Neuronal stem cell (in vitro differentiated cells): ENCODE results near the gene HAPLN3.
A peak's percentile ranks its signal among the peaks of the same experiment; 100 is the strongest.

Experiments
- DNase-seq: peaks from one replicate; pipeline ENCODE4 v3.0.0-alpha.2; 2013; ENCODE audit warnings: low spot score
- H2AFZ ChIP-seq: one replicate; pipeline ENCODE4 v1.6.1; 2013; ENCODE audit warnings: mild to moderate bottlenecking, low read length, inconsistent platforms
- H2AK5ac ChIP-seq: 2 replicates; pipeline ENCODE4 v1.6.1; 2013; ENCODE audit warnings: low read depth, mild to moderate bottlenecking, inconsistent platforms, low read length, moderate library complexity, mixed read lengths
- H2BK120ac ChIP-seq: 2 replicates; pipeline ENCODE4 v1.6.1; 2013; ENCODE audit warnings: low read depth, mild to moderate bottlenecking, inconsistent platforms, low read length, moderate library complexity, mixed read lengths
- H2BK12ac ChIP-seq: one replicate; pipeline ENCODE4 v1.6.1; 2013; ENCODE audit warnings: low read length, inconsistent platforms
- H2BK15ac ChIP-seq: 2 replicates; pipeline ENCODE4 v1.6.1; 2013; ENCODE audit warnings: mild to moderate bottlenecking, low read length, inconsistent platforms, mixed read lengths
- H2BK5ac ChIP-seq: one replicate; pipeline ENCODE4 v1.6.1; 2013; ENCODE audit warnings: inconsistent platforms, mild to moderate bottlenecking, low read length, moderate library complexity
- H3K14ac ChIP-seq: one replicate; pipeline ENCODE4 v1.6.1; 2013; ENCODE audit warnings: low read length, inconsistent platforms
- H3K18ac ChIP-seq: 2 replicates; pipeline ENCODE4 v1.6.1; 2013; ENCODE audit warnings: low read length, inconsistent platforms
- H3K23ac ChIP-seq: 2 replicates; pipeline ENCODE4 v1.6.1; 2013; ENCODE audit warnings: low read depth, mild to moderate bottlenecking, mixed read lengths, low read length, inconsistent platforms; ENCODE audit not compliant: poor library complexity
- H3K27ac ChIP-seq: replicated peaks from 3 replicates; pipeline ENCODE4 v1.5.1; 2013; ENCODE audit warnings: low read length, inconsistent platforms
- H3K27me3 ChIP-seq, 3 experiments: 2 replicates each; pipeline ENCODE4 v1.6.1; 2013; ENCODE audit warnings: low read length in 3 of 3, mild to moderate bottlenecking in 2 of 3, inconsistent platforms in 1 of 3, low read depth in 1 of 3, mixed read lengths in 1 of 3, moderate library complexity in 1 of 3; ENCODE audit not compliant: control insufficient read depth in 3 of 3, insufficient read depth in 3 of 3
- H3K36me3 ChIP-seq, 2 donors: replicated peaks in 1 of 2; 2 replicates each; pipeline ENCODE4 v1.6.1; 2013; ENCODE audit warnings: low read length in 2 of 2; ENCODE audit not compliant: control insufficient read depth in 2 of 2, insufficient read depth in 2 of 2
- H3K4ac ChIP-seq: 2 replicates; pipeline ENCODE4 v1.6.1; 2013; ENCODE audit warnings: inconsistent platforms, mild to moderate bottlenecking, low read length, moderate library complexity
- H3K4me1 ChIP-seq, 2 donors: 1 replicate in 1 of 2; 2 replicates in 1 of 2; pipeline ENCODE4 v1.6.1; 2013; ENCODE audit warnings: low read length in 2 of 2, low read depth in 1 of 2; ENCODE audit not compliant: control insufficient read depth in 2 of 2, insufficient read depth in 1 of 2
- H3K4me2 ChIP-seq: one replicate; pipeline ENCODE4 v1.6.1; 2013; ENCODE audit warnings: mild to moderate bottlenecking, low read length, inconsistent platforms; ENCODE audit not compliant: insufficient read depth, poor library complexity, severe bottlenecking
- H3K4me3 ChIP-seq, 2 donors: 2 replicates each; pipeline ENCODE4 v1.5.1; 2013; ENCODE audit warnings: low read length in 2 of 2, mild to moderate bottlenecking in 2 of 2, inconsistent platforms in 1 of 2, moderate library complexity in 1 of 2
- H3K79me1 ChIP-seq: one replicate; pipeline ENCODE4 v1.6.1; 2013; ENCODE audit warnings: low read depth, mild to moderate bottlenecking, inconsistent platforms, low read length, moderate library complexity
- H3K9ac ChIP-seq: one replicate; pipeline ENCODE4 v1.6.1; 2013; ENCODE audit warnings: mild to moderate bottlenecking, low read depth, low read length, inconsistent platforms; ENCODE audit not compliant: poor library complexity
- H3K9me3 ChIP-seq, 2 donors: replicated peaks in 1 of 2; 2 replicates each; pipeline versions ENCODE3 to v1.6.1; 2013; ENCODE audit warnings: low read length in 2 of 2, mild to moderate bottlenecking in 2 of 2, inconsistent platforms in 1 of 2, low read depth in 1 of 2, mixed read lengths in 1 of 2, moderate library complexity in 1 of 2; ENCODE audit not compliant: control insufficient read depth in 2 of 2, insufficient read depth in 1 of 2
- H4K8ac ChIP-seq: one replicate; pipeline ENCODE4 v1.6.1; 2013; ENCODE audit warnings: low read depth, mild to moderate bottlenecking, inconsistent platforms, low read length, moderate library complexity
- H4K91ac ChIP-seq: one replicate; pipeline ENCODE4 v1.6.1; 2013; ENCODE audit warnings: low read length, low read depth, mild to moderate bottlenecking, inconsistent platforms; ENCODE audit not compliant: poor library complexity
- whole genome bisulfite sequencing, 2 donors: extraction: QIAGEN DNeasy Blood & Tissue Kit; methylation state at CpG; one replicate each; pipeline ENCODE4 v1.1.7; 2013; ENCODE audit warnings: missing lambda C conversion rate in 2 of 2, mixed read lengths in 1 of 2; ENCODE audit not compliant: insufficient read length in 2 of 2, insufficient replicate concordance in 1 of 2; ENCODE audit errors: extremely low coverage in 2 of 2; 5-methylcytosine and 5-hydroxymethylcytosine counted together

The HAPLN3 gene

DNA sequence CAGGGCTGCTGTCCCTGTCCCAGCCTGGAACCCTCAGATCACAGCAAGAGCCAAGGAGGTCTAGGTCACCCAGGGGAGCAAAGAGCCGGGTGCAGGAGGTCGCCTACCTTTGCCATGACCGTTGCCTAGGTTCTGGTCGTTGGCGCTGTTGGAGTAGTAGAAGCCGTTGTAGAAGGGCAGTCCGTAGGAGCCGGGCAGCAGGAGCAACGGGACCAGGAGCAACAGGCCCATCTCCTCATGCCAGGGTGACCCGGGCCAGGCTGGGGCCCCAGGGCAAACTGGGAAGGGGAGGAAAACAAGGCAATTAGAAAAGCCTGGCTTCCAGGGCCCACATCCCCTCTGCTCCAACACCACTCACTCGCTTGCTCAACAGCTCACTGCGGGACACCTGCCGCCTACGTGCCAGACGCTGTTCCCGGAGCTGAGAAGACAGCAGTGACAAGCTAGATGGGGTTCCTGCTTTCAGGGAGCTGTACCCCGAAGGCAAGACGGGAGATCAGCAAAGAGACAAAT lies 8.2 kb downstream of the HAPLN3 start:
- no peak overlapping the region for H4K91ac ChIP-seq
- WGBS, 2 donors, result no CpG with 5 or more reads among the region's 18 CpGs

DNA sequence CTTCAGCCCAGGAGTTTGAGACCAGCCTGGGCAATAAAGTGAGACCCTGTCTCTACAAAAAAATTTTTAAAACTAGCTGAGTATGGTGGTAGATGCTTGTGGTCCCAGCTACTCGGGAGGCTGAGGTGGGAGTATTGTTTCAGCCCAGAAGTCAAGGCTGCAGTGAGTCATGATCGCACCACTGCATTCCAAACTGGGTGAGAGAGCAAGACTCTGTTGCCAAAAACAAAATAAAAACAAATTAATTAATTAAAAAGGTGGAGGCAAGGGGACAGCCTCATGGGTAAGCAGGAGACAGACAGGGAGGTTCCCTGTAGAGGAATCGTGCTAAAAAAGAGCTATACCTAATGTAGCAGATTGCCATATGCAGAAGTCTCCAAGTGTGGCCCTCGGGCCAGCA lies 12.6 kb downstream of the HAPLN3 start:
- Histone ChIP-seq H3K9ac (no peak overlapping the region), H2BK15ac (no peak overlapping the region), H3K18ac (no peak overlapping the region), H2BK120ac (no peak overlapping the region), H3K27ac (no peak overlapping the region), H2AK5ac (no peak overlapping the region), H2BK5ac (no peak overlapping the region), H4K91ac (no peak overlapping the region), H3K9me3 (no peaks in the 10 kb centered on the region), H2AFZ (no peak overlapping the region), H3K4ac (no peak overlapping the region), H3K14ac (no peak overlapping the region), H3K36me3 (no peaks in the 10 kb centered on the region), H2BK12ac (no peak overlapping the region), H3K4me1 (no peaks in the 10 kb centered on the region), H3K23ac (no peak overlapping the region), H4K8ac (no peak overlapping the region), H3K4me3 (no peak overlapping the region), H3K79me1 (no peaks in the 10 kb centered on the region), H3K27me3 (no peaks in the 10 kb centered on the region), H3K4me2 (no peak overlapping the region)
- DNase-seq, result no peak
- WGBS, 2 donors, result no CpG with 5 or more reads among the region's 4 CpGs

More for the DNA sequence above, 8.2 kb downstream of the HAPLN3 start:
- no peak overlapping the region for H3K14ac ChIP-seq
- H2BK5ac ChIP-seq, result no peak overlapping the region
- H3K36me3 ChIP-seq, result no peaks in the 10 kb centered on the region
- no peak overlapping the region for H4K8ac ChIP-seq
- no peaks in the 10 kb centered on the region for H3K79me1 ChIP-seq
- H2BK15ac ChIP-seq, result no peak overlapping the region
- peak overlapping the region; percentile 5 for H2AK5ac ChIP-seq
- H3K27me3 ChIP-seq, result no peaks in the 10 kb centered on the region
- no peak overlapping the region for H3K4me2 ChIP-seq
- H3K4ac ChIP-seq, result no peak overlapping the region
- no peak overlapping the region for H2AFZ ChIP-seq
- H3K4me3 ChIP-seq, result no peak overlapping the region
- no peak overlapping the region for H2BK120ac ChIP-seq
- DNase-seq, result no peak
- peak overlapping the region; percentile 81 for H3K23ac ChIP-seq
- H2BK12ac ChIP-seq, result no peak overlapping the region
- H3K27ac ChIP-seq, result no peak overlapping the region
- no peak overlapping the region for H3K9ac ChIP-seq
- no peaks in the 10 kb centered on the region for H3K4me1 ChIP-seq
- peak overlapping the region; percentile 19 for H3K18ac ChIP-seq
- H3K9me3 ChIP-seq, result no peaks in the 10 kb centered on the region

DNA sequence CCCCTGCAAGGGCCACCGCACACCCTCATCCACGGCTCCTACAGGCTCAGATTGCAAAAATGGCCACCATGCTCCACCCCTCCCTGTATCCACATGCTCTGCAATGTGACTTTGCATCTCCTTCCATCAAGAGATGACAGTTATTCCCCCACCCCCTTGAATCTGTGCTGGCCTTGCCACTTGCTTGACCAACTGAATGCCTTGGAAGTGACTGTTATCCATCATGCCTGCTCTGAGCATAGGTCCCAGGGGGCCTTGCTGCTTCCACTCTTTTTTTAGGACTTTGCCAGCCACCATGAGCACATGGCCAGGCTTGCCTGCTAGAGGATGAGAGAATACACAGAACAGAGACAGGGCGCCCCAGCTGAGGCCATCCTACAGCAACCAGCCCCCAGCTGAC lies 13.6 kb downstream of the HAPLN3 start:
- Histone ChIP-seq H3K9ac (no peak overlapping the region), H3K18ac (no peak overlapping the region), H3K36me3 (no peaks in the 10 kb centered on the region), H2BK15ac (no peak overlapping the region), H4K91ac (no peak overlapping the region), H3K4me1 (no peaks in the 10 kb centered on the region), H3K4me3 (no peak overlapping the region), H3K14ac (no peak overlapping the region), H3K23ac (no peak overlapping the region), H3K4me2 (no peak overlapping the region), H3K79me1 (no peaks in the 10 kb centered on the region), H2AFZ (no peak overlapping the region), H3K4ac (no peak overlapping the region), H4K8ac (no peak overlapping the region), H2AK5ac (peak overlapping the region; percentile 59), H3K27ac (no peak overlapping the region), H2BK120ac (no peak overlapping the region), H2BK5ac (no peak overlapping the region), H3K9me3 (no peaks in the 10 kb centered on the region), H2BK12ac (no peak overlapping the region), H3K27me3 (no peaks in the 10 kb centered on the region)
- no CpG with 5 or more reads among the region's 3 CpGs for WGBS, 2 donors
- DNase-seq, result no peak

DNA sequence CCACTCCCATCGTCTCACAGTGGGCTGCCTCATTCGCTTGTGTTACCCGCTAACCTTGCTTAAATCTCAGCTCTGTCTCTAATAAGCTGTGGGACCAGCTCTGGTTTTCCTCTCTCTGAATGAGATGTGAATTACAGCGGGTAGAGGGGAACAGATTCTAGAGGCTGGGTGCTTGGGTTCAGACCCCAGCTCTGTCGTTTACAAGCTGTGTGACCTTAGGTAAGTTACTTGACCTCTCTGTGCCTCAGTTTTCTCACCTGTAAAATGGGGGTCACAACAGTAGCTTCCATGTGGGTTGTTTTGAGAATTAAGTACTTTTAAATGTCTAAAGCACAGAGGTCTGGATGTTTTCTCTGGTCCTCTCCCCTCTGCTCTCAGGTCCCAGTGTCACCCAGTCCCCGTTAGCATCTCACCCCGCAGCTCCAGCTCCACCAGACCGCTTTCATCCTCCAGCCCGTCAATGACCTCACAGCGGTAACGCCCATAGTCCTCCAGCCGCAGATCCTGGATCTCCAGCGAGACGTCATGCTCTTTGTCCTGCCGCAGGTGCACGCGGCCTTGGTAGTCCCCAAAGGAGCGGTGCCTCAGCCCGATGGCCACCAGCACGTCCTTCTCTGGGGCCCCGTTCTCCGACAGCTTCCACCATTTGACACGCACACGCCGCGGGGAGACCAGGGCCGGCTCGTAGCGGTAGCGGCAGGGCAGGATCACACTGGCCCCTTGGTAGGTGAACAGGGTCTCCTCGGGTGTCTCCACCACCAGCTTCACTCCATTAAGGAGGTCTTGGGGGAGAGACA lies 14.2 kb downstream of the HAPLN3 start:
- no peak overlapping the region for H2AFZ ChIP-seq
- no peak overlapping the region for H2BK15ac ChIP-seq
- no peaks in the 10 kb centered on the region for H3K27me3 ChIP-seq
- H2BK120ac ChIP-seq, result no peak overlapping the region
- H3K27ac ChIP-seq, result no peak overlapping the region
- peak overlapping the region; percentile 59 for H2AK5ac ChIP-seq
- H3K9me3 ChIP-seq, result peaks cover 0 to 1% of the 10 kb centered on the region in 2 donors
- H2BK5ac ChIP-seq, result no peak overlapping the region
- no peak overlapping the region for H3K4me2 ChIP-seq
- no peak overlapping the region for H2BK12ac ChIP-seq
- H3K4me1 ChIP-seq, result no peaks in the 10 kb centered on the region
- peak overlapping the region; percentile 56 for H3K23ac ChIP-seq
- no peak overlapping the region for H4K8ac ChIP-seq
- no CpG with 5 or more reads among the region's 31 CpGs for WGBS, 2 donors
- no peak for DNase-seq
- no peak overlapping the region for H4K91ac ChIP-seq
- no peak overlapping the region for H3K9ac ChIP-seq
- H3K18ac ChIP-seq, result no peak overlapping the region
- no peaks in the 10 kb centered on the region for H3K36me3 ChIP-seq
- H3K4ac ChIP-seq, result no peak overlapping the region
- H3K14ac ChIP-seq, result peak overlapping the region; percentile 22
- no peaks in the 10 kb centered on the region for H3K79me1 ChIP-seq
- H3K4me3 ChIP-seq, result no peak overlapping the region
